ENCODE measurements around the gene CNST.

CNST gene

GRCh38 chr1:246549665-246550064 is 16.6 kb upstream of the CNST start:
- Histone ChIP-seq H3F3A (ENCODE audit: insufficient read depth) (no peaks in the 10 kb centered on the region), H3K9me3 (ENCODE audit: insufficient read depth, low read length) (no peaks in the 10 kb centered on the region), H3K4me3 (ENCODE audit: insufficient read depth, low read length, poor library complexity, severe bottlenecking) (no peak overlapping the region), H2AFZ (ENCODE audit: low read depth, low read length, severe bottlenecking) (no peak overlapping the region), H3K36me3 (ENCODE audit: low read length) (peaks cover 5% of the 10 kb centered on the region; the same call in 1 of the 2 replicates), H4K20me1 (ENCODE audit: low read depth, low read length) (no peaks in the 10 kb centered on the region), H3K27ac (ENCODE audit: low read depth, low read length) (no peak overlapping the region), H3K9me2 (replicated peaks; ENCODE audit: insufficient read depth, low read length) (no peaks in the 10 kb centered on the region), H3K4me2 (ENCODE audit: low read depth, low read length, poor library complexity, severe bottlenecking) (no peak overlapping the region), H3K27me3 (ENCODE audit: low read length) (no peaks in the 10 kb centered on the region), H3K79me2 (ENCODE audit: insufficient read depth, low read length) (0 out of 2 replicates have a peak, but pooled peaks cover 6% of the 10 kb centered on the region), H3K9ac (ENCODE audit: low read length) (no peak overlapping the region)
- TF ChIP-seq CTCF (IDR thresholded peaks at IDR 0.05; ENCODE audit: insufficient read depth, low read length, poor library complexity, severe bottlenecking) (no peak), EZH2phosphoT487 (conservative IDR thresholded peaks at IDR 0.05; ENCODE audit: low read length) (no peak)

DNA sequence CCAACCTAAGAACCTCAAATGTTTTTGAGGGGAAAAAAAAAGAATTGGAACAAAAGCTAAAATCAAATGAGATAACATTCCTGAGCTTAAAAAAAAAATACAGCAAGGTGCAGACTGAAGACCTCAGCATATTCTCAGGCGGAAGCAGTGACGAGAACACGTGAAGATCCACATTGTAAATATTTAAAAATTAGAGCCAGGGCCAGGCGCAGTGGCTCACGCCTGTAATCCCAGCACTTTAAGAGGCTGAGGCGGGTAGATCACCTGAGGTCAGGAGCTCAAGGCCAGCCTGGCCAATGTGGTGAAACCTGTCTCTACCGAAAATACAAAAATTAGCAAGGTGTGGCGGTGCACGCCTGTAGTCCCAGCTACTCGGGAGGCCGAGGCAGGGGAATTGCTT is 15.9 kb upstream of the CNST start:
- H3K27ac ChIP-seq (ENCODE audit: low read depth, low read length), result no peak overlapping the region
- no peak overlapping the region for H3K9ac ChIP-seq (ENCODE audit: low read length)
- 0 out of 2 replicates have a peak, but pooled peaks cover 6% of the 10 kb centered on the region for H3K79me2 ChIP-seq (ENCODE audit: insufficient read depth, low read length)
- H3K9me2 ChIP-seq (replicated peaks; ENCODE audit: insufficient read depth, low read length), result no peaks in the 10 kb centered on the region
- H3K27me3 ChIP-seq (ENCODE audit: low read length), result no peaks in the 10 kb centered on the region
- TF ChIP-seq EZH2phosphoT487 (conservative IDR thresholded peaks at IDR 0.05; ENCODE audit: low read length) (no peak), CTCF (IDR thresholded peaks at IDR 0.05; ENCODE audit: insufficient read depth, low read length, poor library complexity, severe bottlenecking) (no peak)
- H2AFZ ChIP-seq (ENCODE audit: low read depth, low read length, severe bottlenecking), result no peak overlapping the region
- peaks cover 5% of the 10 kb centered on the region; the same call in 1 of the 2 replicates for H3K36me3 ChIP-seq (ENCODE audit: low read length)
- H3K4me2 ChIP-seq (ENCODE audit: low read depth, low read length, poor library complexity, severe bottlenecking), result no peak overlapping the region
- H3K4me3 ChIP-seq (ENCODE audit: insufficient read depth, low read length, poor library complexity, severe bottlenecking), result no peak overlapping the region
- H4K20me1 ChIP-seq (ENCODE audit: low read depth, low read length), result no peaks in the 10 kb centered on the region
- H3K9me3 ChIP-seq (ENCODE audit: insufficient read depth, low read length), result no peaks in the 10 kb centered on the region
- H3F3A ChIP-seq (ENCODE audit: insufficient read depth), result no peaks in the 10 kb centered on the region

GRCh38 chr1:246552110-246552509 is 14.1 kb upstream of the CNST start:
- Histone ChIP-seq H3K36me3 (ENCODE audit: low read length) (peaks cover 11% of the 10 kb centered on the region; the same call in 1 of the 2 replicates), H3K27me3 (ENCODE audit: low read length) (no peaks in the 10 kb centered on the region), H3K9me2 (replicated peaks; ENCODE audit: insufficient read depth, low read length) (no peaks in the 10 kb centered on the region), H3K4me2 (ENCODE audit: low read depth, low read length, poor library complexity, severe bottlenecking) (no peak overlapping the region), H2AFZ (ENCODE audit: low read depth, low read length, severe bottlenecking) (no peak overlapping the region), H3K9me3 (ENCODE audit: insufficient read depth, low read length) (no peaks in the 10 kb centered on the region), H4K20me1 (ENCODE audit: low read depth, low read length) (no peaks in the 10 kb centered on the region), H3K79me2 (ENCODE audit: insufficient read depth, low read length) (0 out of 2 replicates have a peak, but pooled peaks cover 6% of the 10 kb centered on the region), H3K9ac (ENCODE audit: low read length) (no peak overlapping the region), H3K27ac (ENCODE audit: low read depth, low read length) (no peak overlapping the region), H3K4me3 (ENCODE audit: insufficient read depth, low read length, poor library complexity, severe bottlenecking) (no peak overlapping the region), H3F3A (ENCODE audit: insufficient read depth) (no peaks in the 10 kb centered on the region)
- TF ChIP-seq EZH2phosphoT487 (conservative IDR thresholded peaks at IDR 0.05; ENCODE audit: low read length) (no peak), CTCF (IDR thresholded peaks at IDR 0.05; ENCODE audit: insufficient read depth, low read length, poor library complexity, severe bottlenecking) (no peak)

Measured in SU-DHL-6 (cell line).